ENCODE measurements around the gene FER1L5. TPM values are rescaled to one million over a fixed set of nuclear protein-coding genes. Genes with fewer than 3 reads are reported as not detected.

The FER1L5 gene
- total RNA-seq, 1 experiment from 2014 or later: 0.91 TPM

DNA sequence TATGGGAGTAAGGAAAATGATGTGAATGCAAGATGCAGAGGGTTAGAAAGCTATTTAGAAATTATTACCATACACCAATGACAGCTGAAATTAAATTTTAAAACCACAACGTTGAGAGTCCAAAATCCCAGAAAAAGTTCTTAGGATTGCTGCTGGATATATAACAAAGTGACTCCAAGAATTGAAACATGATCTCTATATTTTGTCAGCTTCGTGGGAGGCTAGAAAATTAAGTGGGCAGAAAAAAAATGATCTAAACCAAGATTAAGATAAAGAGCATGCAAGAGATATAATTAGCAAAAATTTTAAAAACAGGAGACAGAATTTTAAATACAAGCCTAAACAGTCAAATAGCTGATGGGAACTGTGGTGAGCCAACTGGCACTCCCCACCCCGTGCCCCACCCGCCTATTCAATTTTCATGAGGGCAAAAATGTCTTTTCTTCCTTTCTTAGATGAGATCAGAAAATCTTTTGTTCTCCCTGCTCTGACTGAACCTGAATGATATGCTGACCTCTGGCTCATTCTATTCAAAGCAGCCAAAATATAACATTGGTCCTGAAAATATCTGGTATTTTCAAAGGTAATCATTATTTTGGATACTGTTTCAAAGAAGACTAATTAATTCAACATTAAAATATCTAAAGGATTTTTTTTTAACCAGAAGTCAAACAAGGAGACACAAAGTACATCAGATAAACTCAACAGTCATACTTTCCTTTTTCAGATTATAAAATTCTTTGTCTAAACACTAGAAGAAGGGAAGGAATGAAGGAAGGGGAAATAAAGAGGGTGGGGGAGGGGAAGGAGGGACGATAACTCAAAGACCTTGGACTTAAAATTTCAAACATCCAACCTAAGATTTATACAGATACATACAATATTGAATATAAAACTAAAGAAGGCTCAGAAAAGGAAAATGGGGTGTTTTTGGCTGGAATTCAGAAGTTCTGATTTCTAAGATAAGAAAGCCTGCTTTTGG lies 16.7 kb upstream of the FER1L5 start:
- TF ChIP-seq SIN3A (IDR thresholded peaks at IDR 0.05; ENCODE audit: low read depth): no peak
- no peak for TF ChIP-seq ELF1 (IDR thresholded peaks at IDR 0.05; ENCODE audit: borderline replicate concordance, low read depth)
- TF ChIP-seq SRF (IDR thresholded peaks at IDR 0.05; ENCODE audit: low read depth): no peak
- no peak for TF ChIP-seq EZH2 (IDR thresholded peaks at IDR 0.05)
- TF ChIP-seq POLR2AphosphoS5 (IDR thresholded peaks at IDR 0.05; ENCODE audit: low read depth, low read length): no peak
- TF ChIP-seq, protein P1, sequence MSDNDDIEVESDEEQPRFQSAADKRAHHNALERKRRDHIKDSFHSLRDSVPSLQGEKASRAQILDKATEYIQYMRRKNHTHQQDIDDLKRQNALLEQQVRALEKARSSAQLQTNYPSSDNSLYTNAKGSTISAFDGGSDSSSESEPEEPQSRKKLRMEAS (IDR thresholded peaks at IDR 0.05): no peak
- no peak for TF ChIP-seq CEBPB (IDR thresholded peaks at IDR 0.05; ENCODE audit: low read depth)
- TF ChIP-seq YY1 (IDR thresholded peaks at IDR 0.05; ENCODE audit: extremely low read depth, insufficient replicate concordance, low read depth, low read length): no peak
- no peak for TF ChIP-seq SP1 (IDR thresholded peaks at IDR 0.05; ENCODE audit: low read depth)
- H3K9me2 ChIP-seq (ENCODE audit: insufficient read depth): no peaks in the 10 kb centered on the region
- no peaks in the 10 kb centered on the region for H3K9me3 ChIP-seq (ENCODE audit: control insufficient read depth in 1 of 2, insufficient read depth in 1 of 2, low read depth in 1 of 2, low read length in 2 of 2)
- no peak overlapping the region for H3K4me2 ChIP-seq (ENCODE audit: low read length)
- no peaks in the 10 kb centered on the region for H4K20me1 ChIP-seq (ENCODE audit: insufficient read depth)
- no peak overlapping the region for H2AFZ ChIP-seq (ENCODE audit: low read depth, low read length, poor library complexity, severe bottlenecking)
- H3K27me3 ChIP-seq (ENCODE audit: insufficient read depth, low read length): no peaks in the 10 kb centered on the region
- H3K4me1 ChIP-seq (ENCODE audit: control insufficient read depth in 1 of 2, insufficient read depth in 2 of 2, low read length in 2 of 2): no peaks in the 10 kb centered on the region
- H3K9ac ChIP-seq (ENCODE audit: low read length): no peak overlapping the region
- DNase-seq (ENCODE audit: low read depth, low spot score): no peak
- ChIA-PET POLR2A (no interaction called here), CTCF (no interaction called here), RAD21 (ENCODE audit: low non-redundant PET in 1 of 2, low total read pairs in 2 of 2, uncharacterized antibody in 2 of 2, unreplicated experiment in 2 of 2) (no interaction called here)
- peaks cover 18 to 34% of the 10 kb centered on the region in 2 experiments; a peak in 3 of 4 replicates for H3K36me3 ChIP-seq (ENCODE audit: control insufficient read depth in 1 of 2, insufficient read depth in 2 of 2, low read length in 2 of 2)
- H3K27ac ChIP-seq (ENCODE audit: low read depth, low read length): no peak overlapping the region
- no peak for ATAC-seq
- intact Hi-C loops (cut with micrococcal nuclease): no loop called here
- H3K79me2 ChIP-seq (ENCODE audit: insufficient read depth, low read length): peaks cover 22% of the 10 kb centered on the region
- no TSS peak for BruUV-seq (replicated peaks)
- H3K4me3 ChIP-seq (replicated peaks in 1 of 2; ENCODE audit: low read depth in 1 of 2, low read length in 2 of 2): no peak overlapping the region

DNA sequence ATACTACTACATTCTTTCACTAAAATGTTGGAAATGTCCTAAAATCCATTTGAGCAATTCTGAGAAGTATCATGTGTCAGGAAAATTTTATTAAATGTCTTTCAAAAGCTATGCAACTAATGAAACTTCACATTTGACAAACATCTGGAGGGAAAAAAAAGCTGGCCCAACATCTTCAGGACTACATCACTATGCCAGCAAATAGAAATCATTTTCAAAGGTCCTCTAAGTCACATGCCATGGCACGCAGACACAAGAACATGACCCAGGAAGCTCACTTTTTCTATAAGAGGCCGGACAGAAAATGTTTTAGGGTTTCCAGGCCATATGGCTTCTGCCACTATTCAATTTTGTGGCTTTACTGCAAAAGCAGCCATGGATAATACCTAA lies 16.0 kb upstream of the FER1L5 start:
- H4K20me1 ChIP-seq (ENCODE audit: insufficient read depth): no peaks in the 10 kb centered on the region
- intact Hi-C loops (cut with micrococcal nuclease): no loop called here
- peaks cover 25 to 35% of the 10 kb centered on the region in 2 experiments; a peak in 3 of 4 replicates for H3K36me3 ChIP-seq (ENCODE audit: control insufficient read depth in 1 of 2, insufficient read depth in 2 of 2, low read length in 2 of 2)
- H3K4me2 ChIP-seq (ENCODE audit: low read length): no peak overlapping the region
- RAD21 ChIA-PET (ENCODE audit: low non-redundant PET in 1 of 2, low total read pairs in 2 of 2, uncharacterized antibody in 2 of 2, unreplicated experiment in 2 of 2): no interaction called here
- no peak overlapping the region for H2AFZ ChIP-seq (ENCODE audit: low read depth, low read length, poor library complexity, severe bottlenecking)
- H3K27ac ChIP-seq (ENCODE audit: low read depth, low read length): no peak overlapping the region
- TF ChIP-seq POLR2AphosphoS5 (IDR thresholded peaks at IDR 0.05; ENCODE audit: low read depth, low read length) (no peak), RAD21 (IDR thresholded peaks at IDR 0.05; ENCODE audit: low read depth) (no peak), FOSL1 (IDR thresholded peaks at IDR 0.05; ENCODE audit: low read depth) (no peak)
- no peaks in the 10 kb centered on the region for H3K9me2 ChIP-seq (ENCODE audit: insufficient read depth)
- no peak overlapping the region for H3K4me3 ChIP-seq (replicated peaks in 1 of 2; ENCODE audit: low read depth in 1 of 2, low read length in 2 of 2)
- no peaks in the 10 kb centered on the region for H3K27me3 ChIP-seq (ENCODE audit: insufficient read depth, low read length)
- H3K79me2 ChIP-seq (ENCODE audit: insufficient read depth, low read length): peaks cover 25% of the 10 kb centered on the region
- no TSS peak for BruUV-seq (replicated peaks)
- CTCF ChIA-PET: no interaction called here
- POLR2A ChIA-PET: no interaction called here
- H3K9me3 ChIP-seq (ENCODE audit: control insufficient read depth in 1 of 2, insufficient read depth in 1 of 2, low read depth in 1 of 2, low read length in 2 of 2): no peaks in the 10 kb centered on the region
- ATAC-seq (no peak), DNase-seq (ENCODE audit: low read depth, low spot score) (no peak)
- H3K4me1 ChIP-seq (ENCODE audit: control insufficient read depth in 1 of 2, insufficient read depth in 2 of 2, low read length in 2 of 2): no peaks in the 10 kb centered on the region
- no peak overlapping the region for H3K9ac ChIP-seq (ENCODE audit: low read length)
